Measurements from ENCODE around the gene PHC1. TPM values are rescaled to one million over a fixed set of nuclear protein-coding genes. Genes with fewer than 3 reads are reported as not detected.

The PHC1 gene
- polyA plus RNA-seq, 1 of the 3 experiments (the other 2 are of a cell fraction), result 27.0 TPM

DNA sequence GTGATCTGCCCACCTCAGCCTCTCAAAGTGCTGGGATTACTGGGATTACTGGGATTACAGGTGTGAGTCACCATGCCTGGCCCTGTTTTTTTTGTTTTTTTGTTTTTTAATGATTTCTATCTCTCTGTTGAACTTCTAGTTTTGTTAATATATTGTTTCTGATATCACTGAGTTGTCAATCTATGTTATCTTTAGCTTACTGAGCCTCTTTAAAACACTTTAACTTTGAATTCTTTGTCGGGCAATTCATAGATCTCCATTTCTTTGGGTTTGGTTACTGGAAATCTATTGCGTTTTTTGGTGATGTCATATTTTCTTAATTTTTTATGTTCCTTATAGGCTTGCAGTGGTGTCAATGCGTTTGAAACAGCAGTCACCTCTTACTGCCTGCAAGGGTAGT lies 65.8 kb downstream of the PHC1 start:
- no peak for DNase-seq
- Histone ChIP-seq H3K36me3 (replicated peaks in 1 of 2; ENCODE audit: control insufficient read depth in 1 of 2, insufficient read depth in 2 of 2, low read length in 1 of 2) (no peaks in the 10 kb centered on the region), H3K4me1 (ENCODE audit: control insufficient read depth in 1 of 2, insufficient read depth in 2 of 2, low read depth in 1 of 2, low read length in 1 of 2) (no peaks in the 10 kb centered on the region), H3K9me2 (no peaks in the 10 kb centered on the region), H3F3A (replicated peaks; ENCODE audit: insufficient read depth) (no peaks in the 10 kb centered on the region), H3K4me2 (no peak overlapping the region), H3K4me3 (ENCODE audit: low read depth in 2 of 2, low read length in 1 of 2) (no peak overlapping the region), H3K27ac (ENCODE audit: low read depth in 2 of 2, low read length in 1 of 2) (no peak overlapping the region), H3K9me3 (no peaks in the 10 kb centered on the region), H4K20me1 (ENCODE audit: insufficient read depth) (no peaks in the 10 kb centered on the region), H2AFZ (ENCODE audit: low read depth) (no peak overlapping the region), H3K9ac (no peak overlapping the region), H3K27me3 (ENCODE audit: insufficient read depth) (no peaks in the 10 kb centered on the region), H3K79me2 (ENCODE audit: insufficient read depth) (no peaks in the 10 kb centered on the region)
- WGBS (ENCODE audit: low lambda C conversion rate), result 63% methylated on average over 3 of the region's 3 CpGs
- POLR2A ChIA-PET, result no interaction called here
- CTCF ChIA-PET, result no interaction called here
- TF ChIP-seq, protein P1, sequence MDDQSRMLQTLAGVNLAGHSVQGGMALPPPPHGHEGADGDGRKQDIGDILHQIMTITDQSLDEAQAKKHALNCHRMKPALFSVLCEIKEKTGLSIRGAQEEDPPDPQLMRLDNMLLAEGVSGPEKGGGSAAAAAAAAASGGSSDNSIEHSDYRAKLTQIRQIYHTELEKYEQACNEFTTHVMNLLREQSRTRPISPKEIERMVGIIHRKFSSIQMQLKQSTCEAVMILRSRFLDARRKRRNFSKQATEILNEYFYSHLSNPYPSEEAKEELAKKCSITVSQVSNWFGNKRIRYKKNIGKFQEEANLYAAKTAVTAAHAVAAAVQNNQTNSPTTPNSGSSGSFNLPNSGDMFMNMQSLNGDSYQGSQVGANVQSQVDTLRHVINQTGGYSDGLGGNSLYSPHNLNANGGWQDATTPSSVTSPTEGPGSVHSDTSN (IDR thresholded peaks at IDR 0.05), result no peak
- TF ChIP-seq RXRA (IDR thresholded peaks at IDR 0.05; ENCODE audit: borderline replicate concordance, low read depth) (no peak), RAD21 (IDR thresholded peaks at IDR 0.05; ENCODE audit: low read length) (no peak), YY1 (IDR thresholded peaks at IDR 0.05; ENCODE audit: low read depth) (no peak), GATA2 (CRISPR knock-in tag; IDR thresholded peaks at IDR 0.05) (no peak), JUND (IDR thresholded peaks at IDR 0.05) (no peak), FOXM1 (IDR thresholded peaks at IDR 0.05; ENCODE audit: low read depth) (no peak), TAF1 (IDR thresholded peaks at IDR 0.05; ENCODE audit: borderline replicate concordance, low read depth, low read length) (no peak), RFX5 (IDR thresholded peaks at IDR 0.05; ENCODE audit: low read length) (no peak), NRF1 (IDR thresholded peaks at IDR 0.05; ENCODE audit: low read depth, low read length) (no peak), RCOR1 (IDR thresholded peaks at IDR 0.05; ENCODE audit: low read length) (no peak), SIN3A (IDR thresholded peaks at IDR 0.05; ENCODE audit: borderline replicate concordance, low read depth, low read length) (no peak), MXI1 (IDR thresholded peaks at IDR 0.05; ENCODE audit: low read depth, low read length) (no peak), EZH2phosphoT487 (IDR thresholded peaks at IDR 0.05; ENCODE audit: borderline replicate concordance, low read depth) (no peak), CHD2 (IDR thresholded peaks at IDR 0.05; ENCODE audit: low read length, partially characterized antibody) (no peak), ELF1 (IDR thresholded peaks at IDR 0.05) (no peak)
- TF ChIP-seq, protein P2, sequence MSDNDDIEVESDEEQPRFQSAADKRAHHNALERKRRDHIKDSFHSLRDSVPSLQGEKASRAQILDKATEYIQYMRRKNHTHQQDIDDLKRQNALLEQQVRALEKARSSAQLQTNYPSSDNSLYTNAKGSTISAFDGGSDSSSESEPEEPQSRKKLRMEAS (IDR thresholded peaks at IDR 0.05; ENCODE audit: low read depth), result no peak
- TF ChIP-seq, protein P3, sequence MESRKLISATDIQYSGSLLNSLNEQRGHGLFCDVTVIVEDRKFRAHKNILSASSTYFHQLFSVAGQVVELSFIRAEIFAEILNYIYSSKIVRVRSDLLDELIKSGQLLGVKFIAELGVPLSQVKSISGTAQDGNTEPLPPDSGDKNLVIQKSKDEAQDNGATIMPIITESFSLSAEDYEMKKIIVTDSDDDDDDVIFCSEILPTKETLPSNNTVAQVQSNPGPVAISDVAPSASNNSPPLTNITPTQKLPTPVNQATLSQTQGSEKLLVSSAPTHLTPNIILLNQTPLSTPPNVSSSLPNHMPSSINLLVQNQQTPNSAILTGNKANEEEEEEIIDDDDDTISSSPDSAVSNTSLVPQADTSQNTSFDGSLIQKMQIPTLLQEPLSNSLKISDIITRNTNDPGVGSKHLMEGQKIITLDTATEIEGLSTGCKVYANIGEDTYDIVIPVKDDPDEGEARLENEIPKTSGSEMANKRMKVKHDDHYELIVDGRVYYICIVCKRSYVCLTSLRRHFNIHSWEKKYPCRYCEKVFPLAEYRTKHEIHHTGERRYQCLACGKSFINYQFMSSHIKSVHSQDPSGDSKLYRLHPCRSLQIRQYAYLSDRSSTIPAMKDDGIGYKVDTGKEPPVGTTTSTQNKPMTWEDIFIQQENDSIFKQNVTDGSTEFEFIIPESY (IDR thresholded peaks at IDR 0.05; ENCODE audit: borderline replicate concordance, low read depth), result no peak
- TF ChIP-seq, protein P4, sequence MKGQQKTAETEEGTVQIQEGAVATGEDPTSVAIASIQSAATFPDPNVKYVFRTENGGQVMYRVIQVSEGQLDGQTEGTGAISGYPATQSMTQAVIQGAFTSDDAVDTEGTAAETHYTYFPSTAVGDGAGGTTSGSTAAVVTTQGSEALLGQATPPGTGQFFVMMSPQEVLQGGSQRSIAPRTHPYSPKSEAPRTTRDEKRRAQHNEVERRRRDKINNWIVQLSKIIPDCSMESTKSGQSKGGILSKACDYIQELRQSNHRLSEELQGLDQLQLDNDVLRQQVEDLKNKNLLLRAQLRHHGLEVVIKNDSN (IDR thresholded peaks at IDR 0.05; ENCODE audit: borderline replicate concordance, low read depth), result no peak
